ENCODE measurements around the gene VHLL.
"Not testable (repeated sequence)": the region's sequence is repeated elsewhere in the genome, so short reads cannot be mapped to it uniquely, and the experiment has no call there.

VHLL gene

DNA sequence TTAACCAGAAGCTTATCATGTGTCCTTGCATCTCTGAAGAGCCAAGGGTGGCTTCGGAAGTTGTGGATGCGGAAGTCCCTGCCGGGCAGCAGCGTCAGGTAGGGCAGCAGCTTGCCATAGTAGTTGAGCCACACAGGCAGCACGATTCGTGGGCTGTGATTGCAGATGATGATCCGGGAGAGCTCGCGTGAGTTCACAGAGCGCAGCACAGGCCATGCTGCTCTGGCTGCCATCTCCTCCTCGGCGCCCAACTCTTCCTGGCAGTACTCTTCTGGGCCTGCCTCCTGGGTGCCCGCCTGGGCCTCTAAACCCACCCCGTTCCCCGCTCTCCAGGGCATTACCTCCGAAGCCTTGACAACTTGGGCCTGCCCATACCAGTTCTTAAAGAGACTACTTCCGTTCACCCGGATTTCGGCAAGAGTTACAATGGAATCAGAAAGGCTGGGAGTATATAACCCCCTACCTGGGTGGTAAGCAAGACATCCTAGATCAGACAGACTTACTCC is at the start of gene VHLL:
Gene VHLL (minus strand): TSS at position 456 of the 506 bp plus-strand sequence. CDS start 118 bp downstream, at position 338.
- no peak for DNase-seq

DNA sequence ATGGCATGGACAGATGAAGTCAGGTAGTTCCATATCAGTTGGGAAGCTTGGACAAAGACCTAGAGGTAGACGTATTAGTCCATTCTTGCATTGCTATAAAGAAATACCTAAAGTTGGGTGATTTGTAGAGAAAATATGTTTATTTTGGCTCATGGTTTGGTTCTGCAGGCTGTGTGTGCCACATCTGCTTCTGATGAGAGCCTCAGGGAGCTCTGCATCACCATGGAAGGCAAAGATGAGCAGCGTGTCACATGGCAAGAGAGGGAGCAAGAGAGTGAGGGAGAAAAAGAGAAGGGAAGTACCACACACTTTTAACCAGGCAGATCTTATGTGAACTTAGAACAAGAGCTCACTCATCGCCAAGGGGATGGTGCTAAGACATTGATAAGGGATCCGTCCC is 48.2 kb upstream of the VHLL start:
- no peak for DNase-seq

DNA sequence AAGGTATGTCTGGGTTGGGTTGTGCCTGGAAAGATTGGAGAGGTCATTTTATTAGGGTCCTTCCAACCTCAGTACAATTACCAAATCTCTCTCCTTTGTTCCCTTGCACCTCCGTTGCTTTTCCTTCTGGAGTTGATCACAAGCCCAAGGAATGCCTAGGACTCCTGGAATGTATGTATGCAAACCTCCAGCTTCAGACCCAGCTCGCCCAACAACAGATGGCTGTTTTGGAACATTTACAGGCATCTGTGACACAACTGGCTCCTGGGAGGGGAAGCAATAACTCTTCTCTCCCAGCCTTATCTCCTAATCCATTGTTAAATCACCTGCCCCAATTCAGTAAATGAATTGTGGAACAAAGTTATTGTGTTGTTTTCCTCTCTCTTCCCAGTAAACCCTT is 47.5 kb upstream of the VHLL start:
- DNase-seq, result no peak

DNA sequence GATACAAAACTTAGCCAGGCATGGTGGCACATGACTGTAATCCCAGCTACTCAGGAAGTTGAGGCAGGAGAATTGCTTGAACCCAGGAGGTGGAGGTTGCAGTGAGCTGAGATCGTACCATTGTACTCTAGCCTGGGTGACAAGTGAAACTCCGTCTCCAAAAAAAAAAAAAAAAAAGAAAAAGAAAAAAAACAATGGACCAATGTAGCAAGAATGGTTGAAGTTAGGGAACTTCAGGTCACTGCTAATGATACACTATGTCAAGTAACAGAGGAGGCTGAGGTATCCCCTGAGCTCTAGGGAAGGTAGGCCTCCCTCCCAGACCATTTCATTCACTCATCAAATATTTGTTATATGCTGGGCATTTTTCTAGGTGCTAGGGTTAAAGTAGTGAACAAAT is 46.9 kb upstream of the VHLL start:
- not testable (repeated sequence) for DNase-seq

DNA sequence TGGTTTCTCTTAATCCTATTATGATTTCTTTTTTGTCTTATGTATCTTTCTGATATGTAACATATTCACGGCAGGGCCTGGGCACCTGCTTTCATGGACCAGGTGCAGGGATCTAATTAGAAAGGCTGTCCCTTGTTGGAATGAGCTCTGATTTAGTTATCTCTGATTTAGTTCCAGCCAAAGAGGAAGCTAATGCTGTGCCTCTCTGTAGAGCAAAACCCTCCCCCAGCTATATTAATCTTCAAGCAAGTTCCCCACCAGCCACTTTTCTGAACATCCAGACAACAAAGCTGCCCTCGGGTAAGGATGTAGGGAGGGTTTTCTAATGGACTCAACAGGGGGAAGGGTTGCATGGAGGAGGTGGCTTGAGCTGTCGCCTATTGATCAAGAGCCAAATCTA is 45.3 kb upstream of the VHLL start:
- no peak for DNase-seq

DNA sequence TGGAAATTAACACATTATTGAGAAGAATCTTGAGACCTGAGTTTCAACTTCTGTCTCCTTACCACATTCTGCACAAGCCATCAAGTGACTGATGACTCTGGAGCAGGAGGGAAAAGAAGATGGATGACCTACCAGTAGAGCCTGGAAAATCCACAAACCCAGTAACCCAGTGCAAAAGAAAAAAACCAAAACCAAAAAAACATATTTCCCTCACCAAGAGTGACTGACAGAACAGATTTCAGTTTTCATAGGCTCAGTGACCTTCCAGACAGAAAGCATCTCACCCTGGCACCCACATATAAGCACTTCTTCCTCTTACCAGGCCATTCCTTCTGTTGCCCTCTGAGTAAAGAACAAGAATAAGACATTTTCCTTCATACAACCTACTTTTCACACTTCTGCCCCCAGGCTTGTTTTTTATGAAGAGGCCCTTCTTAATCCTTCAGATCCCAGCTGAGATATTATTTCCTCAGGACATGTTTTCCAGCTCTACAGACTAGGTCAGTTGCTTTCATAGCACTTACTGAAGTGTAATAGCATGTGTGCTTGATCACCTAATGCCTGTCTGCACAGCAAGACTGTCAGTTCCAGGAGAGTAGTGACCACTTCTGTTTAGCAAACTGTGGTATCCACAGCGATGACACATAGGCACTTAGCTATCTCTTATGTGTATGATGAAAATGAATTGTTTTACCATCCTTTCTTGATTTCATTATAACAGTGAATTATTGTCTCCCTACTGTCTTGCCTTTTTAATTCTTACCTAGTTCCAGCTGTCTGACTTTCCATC is 43.3 kb upstream of the VHLL start:
- no peak for DNase-seq

DNA sequence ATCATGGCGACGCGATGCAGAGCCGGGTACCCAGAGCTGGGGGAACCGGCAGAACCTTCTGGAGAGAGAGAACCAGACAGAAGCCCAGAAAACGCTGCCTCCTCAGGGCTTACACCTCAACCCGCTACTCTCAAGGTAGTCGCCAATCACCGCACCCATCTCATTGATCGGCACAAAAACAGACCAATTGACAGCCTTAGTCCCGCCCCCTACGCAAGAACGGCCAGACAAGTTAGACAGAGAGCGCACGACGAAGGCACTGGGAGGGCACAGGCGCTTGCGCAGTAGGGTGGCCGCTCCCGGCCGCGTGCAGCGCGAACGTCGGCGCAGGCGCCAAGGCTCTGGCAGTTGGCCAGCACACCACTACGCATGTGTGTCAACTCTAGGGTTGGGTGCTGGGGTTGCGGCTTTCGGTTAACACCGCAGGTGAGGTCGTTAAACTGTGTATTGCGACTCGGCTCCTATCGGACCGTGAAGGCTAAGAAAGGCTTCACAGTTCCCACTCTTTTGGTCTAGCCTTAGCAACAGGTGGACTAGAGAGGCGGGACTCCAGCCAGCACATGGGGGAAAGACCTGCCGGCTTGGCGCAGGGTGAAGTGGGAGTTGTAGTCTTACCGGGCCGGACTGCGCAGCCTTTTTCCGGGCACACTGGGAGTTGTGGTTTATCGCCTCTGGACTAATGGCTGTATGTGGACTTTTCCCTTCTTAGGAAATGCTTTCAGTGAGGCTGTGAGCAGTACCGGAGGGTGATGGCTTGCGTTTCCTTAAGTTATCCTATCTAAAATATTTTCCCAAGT is 39.3 kb upstream of the VHLL start, which contains the start of the genes CCT3 and TSACC:
Gene CCT3 (minus strand): TSS at position 113 of the 797 bp plus-strand sequence. CDS start 108 bp downstream, at position 5.
Gene TSACC (plus strand): TSS at position 347 of the 797 bp plus-strand sequence. CDS start 1,232 bp downstream, outside the sequence.
- peak; percentile 99 for DNase-seq

DNA sequence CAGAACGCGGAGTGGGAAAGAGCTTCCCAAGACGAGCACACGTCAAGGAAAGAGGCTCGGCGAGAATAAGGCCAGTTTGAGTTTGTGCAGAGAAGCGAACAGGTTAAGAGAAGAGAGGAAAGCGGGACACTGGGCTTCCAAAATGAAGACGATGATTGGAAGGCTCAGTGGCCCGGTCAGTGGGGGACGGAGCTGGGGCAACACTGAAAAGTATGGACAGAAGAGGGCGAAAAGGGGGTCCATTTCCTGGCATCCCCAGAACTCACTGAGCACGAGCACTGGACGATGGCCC is 38.7 kb upstream of the VHLL start:
- DNase-seq, result peak; percentile 40

DNA sequence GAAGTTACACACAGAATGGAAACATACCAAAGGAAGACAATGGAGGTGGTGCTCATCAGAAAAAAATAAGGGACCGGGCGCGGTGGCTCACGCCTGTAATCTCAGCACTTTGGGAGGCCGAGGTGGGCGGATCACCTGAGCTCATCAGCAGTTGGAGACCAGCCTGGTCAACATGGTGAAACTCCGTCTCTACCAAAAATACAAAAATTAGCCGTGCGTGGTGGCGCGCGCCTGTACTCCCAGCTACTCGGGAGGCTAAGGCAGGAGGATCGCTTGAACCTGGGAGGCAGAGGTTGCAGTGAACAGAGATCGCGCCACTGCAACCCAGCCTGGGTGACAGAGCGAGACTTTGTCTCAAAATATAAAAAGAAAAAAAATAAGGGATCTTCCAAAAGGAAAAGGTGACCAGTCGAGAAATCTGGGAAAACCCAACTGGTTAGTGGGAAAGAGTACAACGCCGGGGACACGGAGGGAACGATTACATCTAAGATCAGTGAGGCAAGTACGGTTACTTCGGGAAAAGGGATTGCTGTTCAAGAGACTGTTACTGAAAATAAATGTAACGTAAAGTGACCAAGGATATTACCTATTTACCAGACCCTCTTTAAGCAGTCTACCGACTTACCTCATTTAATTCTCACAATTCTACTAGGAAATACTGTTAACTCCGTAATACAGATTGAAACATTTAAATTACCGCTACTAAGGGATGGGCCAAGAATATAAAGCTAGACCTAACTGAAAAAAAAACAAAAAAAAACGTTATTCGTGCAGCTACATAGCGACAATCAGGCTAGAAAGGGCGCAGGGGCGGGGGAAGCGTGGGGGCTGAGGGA is 38.2 kb upstream of the VHLL start:
- peak; percentile 11 for DNase-seq

DNA sequence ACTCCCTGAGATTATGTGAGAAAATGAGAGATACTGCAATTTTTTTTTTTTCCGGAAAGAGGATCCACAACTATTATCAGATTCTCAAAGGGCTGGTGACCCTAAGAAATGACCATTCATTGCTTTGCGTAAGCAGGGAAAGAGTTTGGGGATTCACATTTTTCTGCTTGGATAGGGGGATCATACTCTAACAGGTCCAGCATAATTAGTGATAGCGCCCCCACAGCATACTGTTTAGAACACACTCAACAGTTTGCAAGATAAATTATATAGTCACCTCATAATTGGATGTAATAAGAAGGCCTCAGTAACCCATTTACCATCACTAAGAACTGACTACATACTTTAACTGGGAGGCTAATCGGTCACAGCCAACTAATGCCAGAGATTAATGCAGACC is 37.1 kb upstream of the VHLL start:
- no peak for DNase-seq

DNA sequence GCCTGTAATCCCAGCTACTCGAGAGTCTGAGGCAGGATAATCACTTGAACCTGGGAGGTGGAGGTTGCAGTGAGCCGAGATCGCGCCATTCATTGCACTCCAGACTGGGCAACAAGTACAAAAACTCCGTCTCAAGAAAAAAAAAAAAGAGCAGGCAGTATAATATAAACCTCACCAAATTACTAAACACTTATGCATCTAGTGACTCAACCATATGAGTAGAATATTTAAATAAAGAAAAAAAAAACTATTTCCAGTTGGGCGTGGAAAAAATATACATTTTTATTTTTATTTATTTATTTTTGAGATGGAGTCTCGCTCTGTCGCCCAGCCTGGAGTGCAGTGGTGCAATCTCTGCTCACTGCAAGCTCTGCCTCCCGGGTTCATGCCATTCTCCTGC is 24.1 kb upstream of the VHLL start:
- not testable (repeated sequence) for DNase-seq

DNA sequence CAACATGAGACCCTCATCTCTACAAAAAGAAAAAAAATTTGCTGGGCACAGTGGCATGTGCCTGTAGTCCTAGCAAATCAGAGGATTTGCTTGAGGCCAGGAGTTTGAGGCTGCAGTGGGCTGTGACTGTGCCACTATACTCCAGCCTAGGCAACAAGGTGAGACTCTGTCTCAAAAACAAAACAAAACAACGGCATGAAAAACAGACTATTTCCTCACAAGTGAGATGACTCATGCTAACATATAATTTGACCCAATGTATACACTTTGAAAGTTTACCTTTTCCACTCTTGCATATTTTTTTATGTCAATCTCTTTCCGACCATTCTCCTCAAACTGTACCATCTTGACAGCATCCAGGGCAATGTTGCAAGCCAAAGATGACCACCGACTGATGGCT is 21.5 kb upstream of the VHLL start:
- DNase-seq, result no peak

DNA sequence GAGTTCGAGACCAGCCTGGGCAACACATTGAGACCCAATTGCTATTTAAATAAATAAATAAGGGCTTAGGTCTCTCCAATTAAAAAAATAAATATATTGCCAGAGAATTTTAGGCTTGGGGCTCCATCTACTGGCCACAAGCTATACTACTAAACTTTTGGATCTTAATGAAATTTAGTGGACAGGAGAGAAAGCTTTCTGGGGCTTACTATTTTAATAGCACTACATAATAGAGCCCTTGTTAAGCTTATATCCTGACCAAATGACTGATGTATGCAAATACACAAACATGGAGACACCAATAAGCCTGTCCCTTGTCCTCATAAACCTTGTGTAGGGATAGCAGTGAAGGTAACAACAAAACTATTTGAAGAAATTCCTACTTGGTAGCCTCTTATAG is 20.6 kb upstream of the VHLL start:
- no peak for DNase-seq

DNA sequence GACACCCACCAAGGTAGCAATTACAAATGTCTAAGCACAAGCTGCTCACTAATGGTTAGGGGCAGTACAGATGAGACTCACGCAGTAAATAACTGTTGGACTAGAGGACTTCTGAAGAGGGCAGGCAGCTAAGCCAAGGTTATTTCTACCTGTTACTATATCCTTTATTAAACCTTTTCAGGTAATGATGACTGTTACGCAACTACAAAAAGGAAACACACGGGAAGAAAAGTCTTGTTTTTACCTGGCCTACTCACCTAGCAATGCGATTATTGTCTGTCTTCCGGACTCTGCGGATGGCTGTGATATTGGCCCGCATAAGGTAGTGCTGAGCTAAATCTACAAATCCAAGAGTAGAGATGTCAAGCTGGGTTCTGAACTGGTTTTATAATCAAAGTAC is 17.8 kb upstream of the VHLL start:
- DNase-seq, result no peak

DNA sequence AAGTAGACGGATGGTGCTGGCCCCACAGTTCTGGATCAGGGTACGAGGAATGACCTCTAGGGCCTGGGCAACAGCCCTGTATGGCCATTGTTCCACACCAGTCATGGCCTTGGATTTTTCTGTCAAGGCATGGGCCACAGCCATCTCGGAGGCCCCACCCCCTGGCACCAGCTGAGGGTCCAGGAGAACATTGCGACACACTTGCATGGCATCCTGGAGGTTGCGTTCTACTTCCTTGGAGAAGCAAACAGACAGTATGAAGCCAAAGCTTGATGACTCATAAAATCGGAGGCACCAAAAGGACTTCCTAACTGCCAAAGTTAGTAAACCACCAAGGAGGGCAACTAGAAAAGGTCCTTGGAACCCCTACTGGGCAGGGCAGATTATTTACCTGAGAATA is 11.9 kb upstream of the VHLL start:
- DNase-seq, result no peak

DNA sequence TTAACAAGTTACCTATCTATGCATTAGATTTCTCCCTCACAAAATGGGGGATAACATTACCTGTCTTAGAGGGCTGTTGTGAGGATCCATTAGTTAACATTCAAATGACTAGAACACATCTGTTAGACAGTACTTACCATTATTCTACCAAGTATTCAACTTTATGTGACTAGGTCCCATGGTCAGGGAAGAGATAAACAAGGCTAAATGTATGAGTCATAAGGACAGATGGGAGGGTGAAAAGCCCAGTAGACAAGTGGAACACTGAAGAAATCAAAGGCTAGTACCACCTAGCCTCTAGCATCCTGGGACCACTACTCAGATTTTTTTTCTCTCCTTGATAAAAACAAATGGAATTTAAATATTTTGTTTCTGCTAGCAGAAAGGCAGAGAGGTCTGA is 9.0 kb upstream of the VHLL start:
- no peak for DNase-seq

DNA sequence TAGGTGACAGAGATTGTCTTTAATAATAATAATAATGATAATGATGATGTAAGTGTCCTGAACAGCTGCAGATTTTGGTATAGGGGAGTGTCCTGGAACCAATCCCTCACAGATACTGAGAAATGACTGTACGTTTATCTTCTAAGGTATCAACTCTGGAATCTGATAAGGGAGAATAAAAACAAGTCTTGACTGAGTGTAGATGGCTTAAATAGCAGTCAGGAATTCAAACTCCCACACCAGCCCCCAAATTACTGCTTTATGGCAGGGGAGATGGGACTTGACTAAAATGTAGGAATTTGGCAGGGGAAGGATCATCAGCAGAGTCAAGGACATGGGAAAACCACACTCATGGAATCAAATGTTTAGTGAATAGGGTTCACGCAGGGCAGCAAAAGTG is 6.1 kb upstream of the VHLL start:
- no peak for DNase-seq

DNA sequence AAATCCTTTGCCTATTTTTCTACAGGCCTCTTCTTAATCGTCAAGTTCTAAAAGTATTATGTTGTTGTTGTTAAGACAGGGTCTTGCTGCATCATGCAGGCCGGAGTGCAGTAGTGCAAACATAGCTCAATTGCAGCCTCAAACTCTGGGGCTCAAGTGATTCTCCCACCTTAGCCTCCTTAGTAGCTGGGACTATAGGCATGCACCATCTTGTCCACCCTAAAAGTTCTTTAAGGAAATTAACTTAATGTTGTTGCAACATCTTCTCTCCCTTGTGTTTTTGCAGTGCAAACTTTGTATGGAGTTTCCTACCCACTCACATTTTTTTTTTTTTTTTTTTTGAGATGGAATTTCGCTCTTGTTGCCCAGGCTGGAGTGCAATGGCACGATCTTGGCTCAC is 4.1 kb upstream of the VHLL start:
- DNase-seq, result no peak

DNA sequence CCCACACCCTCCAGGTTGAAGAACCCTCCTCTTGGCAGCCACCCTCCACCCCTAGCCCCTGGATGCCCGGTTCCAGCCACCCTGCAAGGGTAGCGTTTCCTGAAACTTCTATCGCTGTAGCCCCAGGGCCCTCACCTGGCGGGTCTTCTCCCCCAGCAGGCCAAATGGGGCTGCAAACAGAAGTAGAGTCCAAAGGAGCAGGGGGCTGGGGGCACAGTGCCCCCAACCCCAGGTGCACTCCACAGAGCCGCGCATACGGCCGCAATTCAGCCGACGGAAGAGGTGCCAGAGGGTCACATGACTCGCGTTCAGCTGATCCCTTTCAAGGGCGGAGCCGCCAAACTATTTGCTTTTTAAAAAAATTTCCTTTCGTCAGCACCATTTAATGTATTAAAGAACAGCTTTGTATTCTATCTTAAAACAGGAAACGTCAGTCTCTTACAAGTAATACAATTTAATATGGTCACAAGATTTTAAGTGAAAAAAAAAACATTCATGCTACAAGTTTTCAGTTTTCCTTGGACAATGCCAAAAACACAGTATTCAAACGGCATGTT is 3.6 kb downstream of the VHLL start, which contains the start of gene GLMP:
Gene GLMP (minus strand): TSS at position 289 of the 557 bp plus-strand sequence. CDS start 34 bp downstream, at position 255.
- DNase-seq, result peak; percentile 55

DNA sequence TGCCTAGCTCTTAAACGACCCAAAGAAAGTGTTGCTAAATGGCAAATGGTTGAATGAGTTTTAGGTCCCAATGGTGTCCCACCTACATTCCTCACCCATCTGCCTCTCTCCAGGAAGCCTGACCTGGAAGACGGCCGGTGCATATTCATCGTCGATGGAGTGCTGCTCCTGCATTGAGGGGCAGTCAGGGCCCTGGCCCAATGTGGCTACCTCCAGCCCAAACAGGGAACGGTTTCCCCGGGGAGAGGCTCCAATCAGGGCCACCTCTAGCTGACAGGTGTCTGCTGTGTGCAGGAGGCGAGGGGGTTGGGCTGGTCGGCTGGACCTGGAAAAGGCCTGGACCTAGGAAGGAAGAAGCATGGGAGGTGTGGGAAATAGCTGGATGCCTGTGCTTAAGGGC is 5.2 kb downstream of the VHLL start:
- no peak for DNase-seq

DNA sequence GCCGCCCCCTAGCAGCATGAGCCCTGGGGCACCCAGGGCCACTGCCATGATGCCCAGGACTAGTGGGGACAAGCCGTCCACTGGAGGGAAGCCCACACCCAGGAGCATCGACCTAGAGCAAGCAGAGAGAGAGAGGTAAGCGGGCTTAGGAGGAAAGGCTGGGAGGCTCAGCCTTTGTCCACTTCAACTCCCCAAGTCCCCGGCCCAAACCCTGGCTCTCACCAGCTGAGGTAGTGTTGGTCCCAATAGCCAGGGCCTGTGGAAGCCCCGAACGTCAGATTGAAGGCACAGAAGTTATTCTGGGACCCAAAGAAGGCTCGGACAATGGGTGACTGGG is 6.0 kb downstream of the VHLL start:
- DNase-seq, result no peak

DNA sequence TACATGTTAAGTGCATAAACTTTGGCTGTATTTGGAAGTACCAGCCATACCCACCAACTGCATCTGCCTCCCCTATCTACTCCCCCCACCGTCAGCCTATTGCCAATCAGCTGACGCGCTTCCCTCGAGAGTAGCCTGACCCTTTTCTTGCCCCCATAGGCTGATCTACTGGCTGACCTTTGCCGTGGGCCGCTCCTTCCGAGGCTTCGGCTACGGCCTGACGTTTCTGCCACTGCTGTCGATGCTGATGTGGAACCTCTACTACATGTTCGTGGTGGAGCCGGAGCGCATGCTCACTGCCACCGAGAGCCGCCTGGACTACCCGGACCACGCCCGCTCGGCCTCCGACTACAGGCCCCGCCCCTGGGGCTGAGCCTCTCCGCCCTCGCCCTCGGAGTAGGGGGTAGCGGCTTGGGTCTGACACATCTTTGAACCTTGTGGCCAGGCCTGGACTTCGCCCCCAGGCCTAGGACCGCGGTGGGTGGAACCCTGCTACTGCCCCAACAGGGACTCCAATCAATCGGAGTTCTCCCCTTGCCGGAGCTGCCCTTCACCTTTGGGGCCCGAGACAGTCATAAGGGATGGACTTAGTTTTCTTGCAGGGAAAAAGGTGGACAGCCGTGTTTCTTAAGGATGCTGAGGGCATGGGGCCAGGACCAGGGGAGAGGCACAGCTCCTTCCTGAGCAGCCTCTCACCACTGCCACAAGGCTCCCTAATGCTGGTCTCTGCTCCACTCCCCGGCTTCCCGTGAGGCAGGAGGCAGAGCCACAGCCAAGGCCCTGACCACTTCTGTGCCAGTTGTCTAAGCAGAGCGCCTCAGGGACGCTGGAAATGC is 7.7 kb downstream of the VHLL start:
- no peak for DNase-seq
